Liver (tissue), 9 donors: ENCODE results near the gene ZSCAN5C. TPM values are rescaled to one million over a fixed set of nuclear protein-coding genes. Genes with fewer than 3 reads are reported as not detected.

Experiments used
- DNase-seq: peaks from one replicate; pipeline ENCODE4 v3.0.0-alpha.2; 2017; ENCODE audit warnings: low spot score
- H3K27ac ChIP-seq, 2 donors: one replicate each; pipeline ENCODE4 v1.7.0; 2013; ENCODE audit warnings: inconsistent platforms in 2 of 2, low read length in 2 of 2, control low read depth in 1 of 2, low read depth in 1 of 2, mild to moderate bottlenecking in 1 of 2
- H3K27me3 ChIP-seq, 4 donors: one replicate each; pipeline versions ENCODE4 v1.6.1 to v1.7.0; 2013; ENCODE audit warnings: low read length in 3 of 4, inconsistent platforms in 1 of 4, mild to moderate bottlenecking in 1 of 4, moderate library complexity in 1 of 4; ENCODE audit not compliant: control insufficient read depth in 4 of 4, insufficient read depth in 4 of 4
- H3K36me3 ChIP-seq, 4 donors: one replicate each; pipeline versions ENCODE4 v1.6.1 to v1.7.0; 2013; ENCODE audit warnings: low read length in 3 of 4, mild to moderate bottlenecking in 3 of 4, low read depth in 1 of 4, moderate library complexity in 1 of 4; ENCODE audit not compliant: control insufficient read depth in 4 of 4, insufficient read depth in 3 of 4
- H3K4me1 ChIP-seq, 4 donors: one replicate each; pipeline versions ENCODE4 v1.6.1 to v1.7.0; 2013; ENCODE audit warnings: low read length in 3 of 4, mild to moderate bottlenecking in 3 of 4, moderate library complexity in 1 of 4; ENCODE audit not compliant: control insufficient read depth in 4 of 4, insufficient read depth in 4 of 4
- H3K4me3 ChIP-seq, 3 donors: one replicate each; pipeline versions ENCODE4 v1.6.1 to v1.7.0; 2013; ENCODE audit warnings: low read length in 3 of 3, control low read depth in 1 of 3, low read depth in 1 of 3, mild to moderate bottlenecking in 1 of 3
- H3K9ac ChIP-seq, 2 donors: one replicate each; pipeline ENCODE4 v1.7.0; 2013; ENCODE audit warnings: low read length in 2 of 2, mild to moderate bottlenecking in 2 of 2, moderate library complexity in 2 of 2, control low read depth in 1 of 2, low read depth in 1 of 2
- H3K9me3 ChIP-seq, 4 donors: one replicate each; pipeline versions ENCODE4 v1.6.1 to v1.7.0; 2013; ENCODE audit warnings: low read length in 3 of 4; ENCODE audit not compliant: control insufficient read depth in 4 of 4
- EGR1 ChIP-seq, 2 donors: IDR thresholded peaks; 2 replicates each; pipeline ENCODE4 v1.6.1; 2016 to 2018; ENCODE audit warnings: antibody characterized with exemption in 2 of 2, low read depth in 2 of 2
- FOXA1 ChIP-seq: IDR thresholded peaks from 2 replicates; pipeline ENCODE4 v1.6.1; 2016; ENCODE audit warnings: antibody characterized with exemption
- FOXA2 ChIP-seq: IDR thresholded peaks from 2 replicates; pipeline ENCODE4 v1.6.1; 2016; ENCODE audit warnings: antibody characterized with exemption
- HNF4A ChIP-seq, 2 donors: conservative IDR thresholded peaks; 2 replicates each; pipeline ENCODE4 v1.6.1; 2016; ENCODE audit warnings: antibody characterized with exemption in 2 of 2, mild to moderate bottlenecking in 2 of 2
- HNF4G ChIP-seq: IDR thresholded peaks from 2 replicates; pipeline ENCODE4 v1.6.1; 2016; ENCODE audit warnings: antibody characterized with exemption
- JUND ChIP-seq, 2 donors: IDR thresholded peaks; 2 replicates each; pipeline ENCODE4 v1.6.1; 2016; ENCODE audit warnings: antibody characterized with exemption in 2 of 2
- MAX ChIP-seq: IDR thresholded peaks from 2 replicates; pipeline ENCODE4 v1.6.1; 2016; ENCODE audit warnings: antibody characterized with exemption
- NR2F2 ChIP-seq: IDR thresholded peaks from 2 replicates; pipeline ENCODE4 v1.6.1; 2016; ENCODE audit warnings: antibody characterized with exemption
- RAD21 ChIP-seq, 2 donors: IDR thresholded peaks; 2 replicates each; pipeline ENCODE4 v1.6.1; 2016; ENCODE audit warnings: antibody characterized with exemption in 2 of 2, mild to moderate bottlenecking in 2 of 2
- RXRA ChIP-seq, 2 donors: IDR thresholded peaks; 2 replicates each; pipeline ENCODE4 v1.6.1; 2017 to 2018; ENCODE audit warnings: antibody characterized with exemption in 2 of 2, mild to moderate bottlenecking in 1 of 2
- SP1 ChIP-seq: IDR thresholded peaks from 2 replicates; pipeline ENCODE4 v1.6.1; 2018; ENCODE audit warnings: antibody characterized with exemption, mild to moderate bottlenecking
- YY1 ChIP-seq: IDR thresholded peaks from 2 replicates; pipeline ENCODE4 v1.6.1; 2016; ENCODE audit warnings: antibody characterized with exemption, mild to moderate bottlenecking
- WGBS: extraction: QIAGEN DNeasy Blood & Tissue Kit; methylation state at CpG from one replicate; pipeline ENCODE4 v1.1.7; 2013; 5-methylcytosine and 5-hydroxymethylcytosine counted together
- polyA plus RNA-seq, 2 donors: library from polyadenylated mRNA; stranded (reverse) in 1 of 2; unstranded in 1 of 2; fragments of 200-250 nt in 1 of 2; fragments of >200 nt in 1 of 2; fragmentation: Nextera tagmentation in 1 of 2; extraction: Ambion mirVana in 1 of 2; gene quantifications; one replicate each; pipeline versions ENCODE4 v1.2.1 to v1.2.3, GENCODE V29; 2013 to 2015
- total RNA-seq, 2 donors: library from RNA; depleted of rRNA; stranded (reverse); fragments of >200 nt; gene quantifications; one replicate each; pipeline ENCODE4 v1.2.3, GENCODE V29; 2014
- TF ChIP-seq, protein P1 (sequence below): fragments of 150-350 bp; IDR thresholded peaks from 2 replicates; pipeline ENCODE4 v1.5.1; 2017; ENCODE audit warnings: improper control_type of control experiment, low read depth, low read length; ENCODE audit not compliant: missing input control
- TF ChIP-seq, protein P2 (sequence below): IDR thresholded peaks from 2 replicates; pipeline ENCODE4 v1.6.1; 2016; ENCODE audit warnings: antibody characterized with exemption
- TF ChIP-seq, protein P3 (sequence below): IDR thresholded peaks from 2 replicates; pipeline ENCODE4 v1.6.1; 2016; ENCODE audit warnings: antibody characterized with exemption, mild to moderate bottlenecking
- donor health status: healthy.
- donor health status: healthy.
- donor health status: healthy.
- donor health status: healthy.
- donor health status: healthy.

ZSCAN5C gene
- total and polyA plus RNA-seq, 4 donors = not detected

DNA sequence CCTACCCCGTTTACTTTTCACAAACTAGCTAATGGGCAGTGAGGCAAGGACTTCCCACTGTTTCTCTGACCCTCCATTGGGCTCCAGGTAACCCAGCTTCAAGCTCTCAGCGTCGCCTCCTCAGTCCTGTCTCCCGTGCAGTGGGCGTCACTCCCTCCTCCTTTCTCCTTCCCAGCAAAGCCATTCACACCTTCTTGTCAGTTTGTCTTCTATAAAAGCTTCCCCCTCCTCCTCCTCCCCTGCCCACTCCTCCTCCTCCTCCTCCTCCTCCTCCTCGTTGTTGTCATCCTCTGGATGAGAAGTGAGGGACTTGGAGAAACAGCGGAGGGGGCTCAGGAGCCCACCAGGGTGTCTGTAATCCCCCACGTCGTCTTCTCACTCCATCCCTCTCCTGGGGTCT is 28.0 kb upstream of the ZSCAN5C start:
- no peak overlapping the region for H3K9ac ChIP-seq
- WGBS = 46% methylated on average over 9 of the region's 9 CpGs
- no peaks in the 10 kb centered on the region for H3K36me3 ChIP-seq
- H3K27ac ChIP-seq = no peak overlapping the region
- H3K4me3 ChIP-seq = no peak overlapping the region
- no peak for TF ChIP-seq SP1
- TF ChIP-seq HNF4A (conservative IDR thresholded peaks at IDR 0.05) = no peak
- TF ChIP-seq RXRA (IDR thresholded peaks at IDR 0.05) = no peak
- TF ChIP-seq MAX = no peak
- TF ChIP-seq EGR1 (IDR thresholded peaks at IDR 0.05; ENCODE audit: low read depth in 2 of 2) = no peak
- TF ChIP-seq HNF4G = no peak
- TF ChIP-seq, protein P1, sequence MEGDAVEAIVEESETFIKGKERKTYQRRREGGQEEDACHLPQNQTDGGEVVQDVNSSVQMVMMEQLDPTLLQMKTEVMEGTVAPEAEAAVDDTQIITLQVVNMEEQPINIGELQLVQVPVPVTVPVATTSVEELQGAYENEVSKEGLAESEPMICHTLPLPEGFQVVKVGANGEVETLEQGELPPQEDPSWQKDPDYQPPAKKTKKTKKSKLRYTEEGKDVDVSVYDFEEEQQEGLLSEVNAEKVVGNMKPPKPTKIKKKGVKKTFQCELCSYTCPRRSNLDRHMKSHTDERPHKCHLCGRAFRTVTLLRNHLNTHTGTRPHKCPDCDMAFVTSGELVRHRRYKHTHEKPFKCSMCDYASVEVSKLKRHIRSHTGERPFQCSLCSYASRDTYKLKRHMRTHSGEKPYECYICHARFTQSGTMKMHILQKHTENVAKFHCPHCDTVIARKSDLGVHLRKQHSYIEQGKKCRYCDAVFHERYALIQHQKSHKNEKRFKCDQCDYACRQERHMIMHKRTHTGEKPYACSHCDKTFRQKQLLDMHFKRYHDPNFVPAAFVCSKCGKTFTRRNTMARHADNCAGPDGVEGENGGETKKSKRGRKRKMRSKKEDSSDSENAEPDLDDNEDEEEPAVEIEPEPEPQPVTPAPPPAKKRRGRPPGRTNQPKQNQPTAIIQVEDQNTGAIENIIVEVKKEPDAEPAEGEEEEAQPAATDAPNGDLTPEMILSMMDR = no peak
- TF ChIP-seq FOXA2 = no peak
- TF ChIP-seq JUND (IDR thresholded peaks at IDR 0.05) = no peak
- TF ChIP-seq FOXA1 = no peak
- no peak for TF ChIP-seq YY1
- no peak for TF ChIP-seq NR2F2
- TF ChIP-seq RAD21 (IDR thresholded peaks at IDR 0.05) = no peak
- TF ChIP-seq, protein P2, sequence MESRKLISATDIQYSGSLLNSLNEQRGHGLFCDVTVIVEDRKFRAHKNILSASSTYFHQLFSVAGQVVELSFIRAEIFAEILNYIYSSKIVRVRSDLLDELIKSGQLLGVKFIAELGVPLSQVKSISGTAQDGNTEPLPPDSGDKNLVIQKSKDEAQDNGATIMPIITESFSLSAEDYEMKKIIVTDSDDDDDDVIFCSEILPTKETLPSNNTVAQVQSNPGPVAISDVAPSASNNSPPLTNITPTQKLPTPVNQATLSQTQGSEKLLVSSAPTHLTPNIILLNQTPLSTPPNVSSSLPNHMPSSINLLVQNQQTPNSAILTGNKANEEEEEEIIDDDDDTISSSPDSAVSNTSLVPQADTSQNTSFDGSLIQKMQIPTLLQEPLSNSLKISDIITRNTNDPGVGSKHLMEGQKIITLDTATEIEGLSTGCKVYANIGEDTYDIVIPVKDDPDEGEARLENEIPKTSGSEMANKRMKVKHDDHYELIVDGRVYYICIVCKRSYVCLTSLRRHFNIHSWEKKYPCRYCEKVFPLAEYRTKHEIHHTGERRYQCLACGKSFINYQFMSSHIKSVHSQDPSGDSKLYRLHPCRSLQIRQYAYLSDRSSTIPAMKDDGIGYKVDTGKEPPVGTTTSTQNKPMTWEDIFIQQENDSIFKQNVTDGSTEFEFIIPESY = no peak
- H3K9me3 ChIP-seq = no peaks in the 10 kb centered on the region
- peaks cover 4 to 18% (median 9%) of the 10 kb centered on the region in 4 donors for H3K4me1 ChIP-seq
- H3K27me3 ChIP-seq = no peaks in the 10 kb centered on the region
- no peak for DNase-seq

- TF ChIP-seq NR2F2 (no peak), HNF4G (no peak), EGR1 (IDR thresholded peaks at IDR 0.05; ENCODE audit: low read depth in 2 of 2) (no peak), SP1 (no peak)
- TF ChIP-seq, protein P3, sequence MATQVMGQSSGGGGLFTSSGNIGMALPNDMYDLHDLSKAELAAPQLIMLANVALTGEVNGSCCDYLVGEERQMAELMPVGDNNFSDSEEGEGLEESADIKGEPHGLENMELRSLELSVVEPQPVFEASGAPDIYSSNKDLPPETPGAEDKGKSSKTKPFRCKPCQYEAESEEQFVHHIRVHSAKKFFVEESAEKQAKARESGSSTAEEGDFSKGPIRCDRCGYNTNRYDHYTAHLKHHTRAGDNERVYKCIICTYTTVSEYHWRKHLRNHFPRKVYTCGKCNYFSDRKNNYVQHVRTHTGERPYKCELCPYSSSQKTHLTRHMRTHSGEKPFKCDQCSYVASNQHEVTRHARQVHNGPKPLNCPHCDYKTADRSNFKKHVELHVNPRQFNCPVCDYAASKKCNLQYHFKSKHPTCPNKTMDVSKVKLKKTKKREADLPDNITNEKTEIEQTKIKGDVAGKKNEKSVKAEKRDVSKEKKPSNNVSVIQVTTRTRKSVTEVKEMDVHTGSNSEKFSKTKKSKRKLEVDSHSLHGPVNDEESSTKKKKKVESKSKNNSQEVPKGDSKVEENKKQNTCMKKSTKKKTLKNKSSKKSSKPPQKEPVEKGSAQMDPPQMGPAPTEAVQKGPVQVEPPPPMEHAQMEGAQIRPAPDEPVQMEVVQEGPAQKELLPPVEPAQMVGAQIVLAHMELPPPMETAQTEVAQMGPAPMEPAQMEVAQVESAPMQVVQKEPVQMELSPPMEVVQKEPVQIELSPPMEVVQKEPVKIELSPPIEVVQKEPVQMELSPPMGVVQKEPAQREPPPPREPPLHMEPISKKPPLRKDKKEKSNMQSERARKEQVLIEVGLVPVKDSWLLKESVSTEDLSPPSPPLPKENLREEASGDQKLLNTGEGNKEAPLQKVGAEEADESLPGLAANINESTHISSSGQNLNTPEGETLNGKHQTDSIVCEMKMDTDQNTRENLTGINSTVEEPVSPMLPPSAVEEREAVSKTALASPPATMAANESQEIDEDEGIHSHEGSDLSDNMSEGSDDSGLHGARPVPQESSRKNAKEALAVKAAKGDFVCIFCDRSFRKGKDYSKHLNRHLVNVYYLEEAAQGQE = no peak
- Histone ChIP-seq H3K9me3 (no peaks in the 10 kb centered on the region), H3K27me3 (no peaks in the 10 kb centered on the region), H3K27ac (no peak overlapping the region), H3K4me3 (no peak overlapping the region), H3K36me3 (no peaks in the 10 kb centered on the region), H3K4me1 (peaks cover 4 to 18% (median 9%) of the 10 kb centered on the region in 4 donors), H3K9ac (no peak overlapping the region)
- WGBS = 54% methylated on average over 11 of the region's 11 CpGs
- DNase-seq = no peak
These were observed 27.5 kb upstream of the ZSCAN5C start for GRCh38 chr19:56174550-56174949.
